Right kidney (tissue), 1 donor: ENCODE results near the gene CLNK.

Experiments used
- DNase-seq: peaks from one replicate; pipeline ENCODE4 v3.0.0-alpha.2; 2016

CLNK gene

GRCh38 chr4:10608501-10609219 is 75.9 kb downstream of the CLNK start:
- no peak for DNase-seq

GRCh38 chr4:10607206-10607605 is 77.4 kb downstream of the CLNK start:
- no peak for DNase-seq

GRCh38 chr4:10606483-10607155 is 77.9 kb downstream of the CLNK start:
- DNase-seq = no peak

- DNase-seq = no peak
Observed at GRCh38 chr4:10605746-10606482, 78.7 kb downstream of the CLNK start.

- no peak for DNase-seq
Observed at GRCh38 chr4:10605031-10605430, 79.5 kb downstream of the CLNK start.

GRCh38 chr4:10599574-10599973 is 85.0 kb downstream of the CLNK start:
- no peak for DNase-seq

GRCh38 chr4:10598829-10599228 is 85.7 kb downstream of the CLNK start:
- DNase-seq = no peak

GRCh38 chr4:10596586-10597290 is 87.8 kb downstream of the CLNK start:
- no peak for DNase-seq

GRCh38 chr4:10593130-10593529 is 91.4 kb downstream of the CLNK start:
- DNase-seq = no peak

GRCh38 chr4:10590896-10591295 is 93.7 kb downstream of the CLNK start:
- no peak for DNase-seq

GRCh38 chr4:10589799-10590198 is 94.8 kb downstream of the CLNK start:
- no peak for DNase-seq

GRCh38 chr4:10589321-10589720 is 95.2 kb downstream of the CLNK start:
- DNase-seq = no peak

GRCh38 chr4:10587697-10588096 is 96.9 kb downstream of the CLNK start:
- no peak for DNase-seq

GRCh38 chr4:10587296-10587695 is 97.3 kb downstream of the CLNK start:
- DNase-seq = no peak

GRCh38 chr4:10584042-10584441 is 100.5 kb downstream of the CLNK start:
- DNase-seq = no peak

GRCh38 chr4:10582951-10583350 is 101.6 kb downstream of the CLNK start:
- no peak for DNase-seq

GRCh38 chr4:10582059-10582686 is 102.4 kb downstream of the CLNK start:
- no peak for DNase-seq

GRCh38 chr4:10581022-10581421 is 103.5 kb downstream of the CLNK start:
- no peak for DNase-seq

GRCh38 chr4:10579648-10580047 is 104.9 kb downstream of the CLNK start:
- no peak for DNase-seq

- DNase-seq = no peak
Observed at GRCh38 chr4:10577508-10578426, 106.8 kb downstream of the CLNK start.

- DNase-seq = no peak
Observed at GRCh38 chr4:10577018-10577417, 107.5 kb downstream of the CLNK start.
